ENCODE measurements around the gene SPRY2.
A peak's percentile ranks its signal among the peaks of the same experiment; 100 is the strongest.
"Not testable (repeated sequence)": the region's sequence is repeated elsewhere in the genome, so short reads cannot be mapped to it uniquely, and the experiment has no call there.

The SPRY2 gene

DNA sequence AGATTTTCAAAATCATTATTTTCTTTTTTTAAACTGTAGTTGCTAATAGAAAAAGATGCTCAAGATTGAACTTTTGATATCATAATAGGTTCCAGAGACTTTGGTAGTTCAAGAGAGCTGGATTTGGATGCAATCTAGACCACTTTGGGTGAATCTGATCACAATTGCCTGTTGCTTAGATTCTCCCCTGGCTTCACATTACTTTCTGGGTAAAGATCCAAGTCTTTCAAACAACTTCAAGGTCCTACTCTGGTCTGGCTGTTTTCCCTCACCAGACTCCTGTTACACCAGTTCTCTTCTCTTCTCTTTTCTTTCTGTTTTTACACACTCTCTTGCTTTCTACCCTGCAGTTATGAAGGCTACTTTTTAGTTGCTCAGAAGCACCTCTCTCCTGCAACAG is 7.4 kb upstream of the SPRY2 start:
- DNase-seq = no peak

DNA sequence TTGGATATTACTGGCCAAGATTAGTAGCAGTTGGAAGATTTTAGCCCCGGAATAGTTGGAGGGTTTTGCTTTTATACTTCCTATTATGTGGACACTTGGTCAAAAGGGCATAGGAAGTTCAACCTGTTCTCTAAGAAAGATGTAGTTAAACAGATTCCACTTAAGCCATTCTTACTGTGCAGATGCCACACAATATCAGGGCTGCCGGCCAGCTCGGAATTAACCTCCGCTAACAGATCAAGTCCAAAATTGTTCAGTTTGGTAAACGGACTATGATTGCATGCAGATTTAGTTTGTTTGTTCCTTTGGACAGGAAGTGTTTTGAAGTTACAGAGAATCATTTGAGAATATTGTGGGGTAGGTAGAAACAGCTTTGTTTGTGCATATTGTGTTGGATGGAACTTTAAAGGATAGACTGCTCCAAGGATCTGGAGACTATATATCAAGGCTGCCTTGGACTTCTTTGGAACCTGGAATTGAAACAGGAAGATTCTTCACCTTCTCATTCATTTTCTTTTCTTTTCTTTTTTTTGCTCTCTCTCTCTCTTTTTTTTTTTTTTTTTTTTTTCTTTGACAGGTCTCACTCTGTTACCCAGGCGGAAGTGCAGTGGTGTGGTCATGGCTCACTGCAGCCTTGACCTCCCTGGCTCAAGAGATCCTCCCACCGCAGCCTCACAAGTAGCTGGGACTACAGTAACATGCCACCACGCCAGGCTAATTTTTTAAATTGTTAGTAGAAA is 5.0 kb upstream of the SPRY2 start:
- no peak for DNase-seq

DNA sequence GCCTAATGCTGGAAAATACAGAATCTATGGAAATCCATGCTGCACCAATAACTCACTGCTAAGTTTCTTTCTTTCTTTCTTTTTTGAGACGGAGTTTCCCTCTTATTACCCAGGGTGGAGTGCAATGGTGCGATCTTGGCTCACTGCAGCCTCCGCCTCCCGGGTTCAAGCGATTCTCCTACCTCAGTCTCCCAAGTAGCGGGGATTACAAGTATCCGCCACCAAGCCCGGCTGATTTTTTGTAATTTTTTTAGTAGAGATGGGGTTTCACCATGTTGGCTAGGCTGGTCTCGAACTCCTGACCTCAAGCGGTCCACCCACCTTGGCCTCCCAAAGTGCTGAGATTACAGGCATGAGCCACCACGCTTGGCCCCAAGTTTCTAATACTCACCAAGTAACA is 3.1 kb upstream of the SPRY2 start:
- not testable (repeated sequence) for DNase-seq

- peak; percentile 88 for DNase-seq
These were observed 1.8 kb upstream of the SPRY2 start for GRCh38 chr13:80342471-80343371.

GRCh38 chr13:80341756-80342370 is 937 bp upstream of the SPRY2 start:
- peak; percentile 86 for DNase-seq

GRCh38 chr13:80340651-80341100 is 250 bp downstream of the SPRY2 start:
- DNase-seq = no peak

- DNase-seq = peak; percentile 67
These were observed 845 bp downstream of the SPRY2 start for GRCh38 chr13:80339912-80340650.

GRCh38 chr13:80339563-80339911 is 1.4 kb downstream of the SPRY2 start:
- peak; percentile 58 for DNase-seq

DNA sequence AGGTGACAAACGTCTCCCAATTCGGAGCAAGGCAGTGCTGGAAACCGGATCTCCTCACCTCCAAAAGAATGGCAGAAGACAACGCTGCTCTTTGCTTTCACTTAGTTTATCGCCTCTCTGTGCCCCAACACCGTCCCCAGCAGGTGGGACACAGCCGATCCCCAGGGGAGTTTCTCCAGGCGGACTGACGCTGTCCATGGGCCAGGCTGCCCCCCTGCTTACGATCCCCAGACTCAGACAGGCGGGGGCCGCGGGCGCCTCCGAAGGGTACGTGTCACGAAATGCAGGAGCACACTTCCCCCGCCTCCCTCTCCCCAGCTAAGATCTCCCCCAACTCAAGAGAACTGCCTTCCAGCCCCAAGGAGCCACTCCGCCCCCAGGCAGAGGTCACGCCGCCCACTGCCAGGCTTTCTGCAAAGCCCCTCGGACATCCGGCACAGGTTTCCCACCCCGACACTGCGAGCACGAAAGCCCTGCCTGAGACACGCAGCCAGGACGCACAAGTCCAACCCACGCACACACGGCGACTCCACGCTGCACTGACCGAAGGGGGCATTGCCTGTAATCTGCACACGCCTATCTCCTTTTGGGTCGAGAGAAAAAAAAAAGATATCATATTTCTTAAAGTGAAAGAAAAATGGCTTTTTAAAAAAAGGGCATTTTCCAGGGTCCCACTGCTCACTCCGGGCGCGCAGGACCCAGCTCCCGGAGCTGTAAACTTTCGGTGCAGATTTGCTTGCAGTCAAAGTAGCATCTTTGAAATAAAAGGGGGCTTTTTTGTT is 2.0 kb downstream of the SPRY2 start:
- DNase-seq = peak; percentile 87

DNA sequence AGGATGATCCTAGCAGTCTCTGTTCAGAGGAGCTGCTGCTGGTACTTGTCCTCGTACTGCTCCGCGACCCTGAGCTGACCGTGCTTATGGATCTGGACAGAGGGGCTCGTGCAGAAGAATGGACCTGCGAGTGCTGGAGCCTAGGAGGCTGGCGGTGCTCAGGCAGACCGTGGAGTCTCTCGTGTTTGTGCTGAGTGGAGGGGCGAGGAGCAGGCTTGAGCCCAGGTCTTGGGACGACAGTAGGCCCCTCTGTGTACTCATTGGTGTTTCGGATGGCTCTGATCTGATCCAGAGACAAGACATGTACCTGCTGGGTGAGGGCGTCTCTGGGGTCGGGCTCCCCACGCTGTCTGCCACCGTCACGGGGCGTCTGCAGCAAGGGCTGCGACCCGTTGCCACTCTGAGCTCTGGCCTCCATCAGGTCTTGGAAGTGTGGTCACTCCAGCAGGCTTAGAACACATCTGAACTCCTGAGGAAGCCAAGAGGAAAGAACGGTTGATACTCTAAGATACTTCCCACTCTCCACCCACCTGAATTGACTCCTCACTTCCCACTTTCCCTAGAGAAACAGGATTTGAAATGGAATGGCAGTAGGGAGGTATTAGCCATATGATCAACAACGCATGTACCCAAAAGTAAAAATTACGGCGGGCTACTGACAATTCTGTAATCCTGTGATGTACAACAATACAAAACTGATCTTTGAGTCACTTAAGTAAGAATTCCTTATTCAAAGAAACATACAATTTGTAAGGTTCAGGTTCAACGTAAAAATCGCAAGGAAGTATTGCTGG is 3.4 kb downstream of the SPRY2 start:
- DNase-seq = peak; percentile 48

DNA sequence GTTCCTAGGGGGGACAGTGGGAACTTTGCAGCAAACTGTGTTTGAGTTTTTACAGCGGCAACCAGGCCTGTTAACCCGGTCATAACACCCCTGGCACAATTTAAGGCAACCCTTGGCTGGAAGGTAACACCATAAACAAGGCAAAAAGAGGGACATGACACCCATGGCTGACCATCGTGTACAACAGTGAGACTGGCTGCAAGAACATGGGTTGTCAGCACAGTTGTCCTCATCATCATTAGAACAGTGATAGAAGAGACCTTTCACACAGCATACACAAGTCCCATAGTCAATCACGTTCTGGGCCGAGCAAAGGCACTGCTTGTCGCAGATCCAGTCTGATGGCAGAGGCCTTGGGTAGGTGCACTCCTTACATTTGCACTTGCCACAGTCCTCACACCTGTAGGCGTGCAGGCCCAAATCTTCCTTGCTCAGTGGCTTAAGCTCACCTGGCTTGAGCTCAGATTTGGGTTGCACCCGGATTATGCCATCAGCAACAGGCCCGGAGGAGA is 4.1 kb downstream of the SPRY2 start:
- peak; percentile 36 for DNase-seq

DNA sequence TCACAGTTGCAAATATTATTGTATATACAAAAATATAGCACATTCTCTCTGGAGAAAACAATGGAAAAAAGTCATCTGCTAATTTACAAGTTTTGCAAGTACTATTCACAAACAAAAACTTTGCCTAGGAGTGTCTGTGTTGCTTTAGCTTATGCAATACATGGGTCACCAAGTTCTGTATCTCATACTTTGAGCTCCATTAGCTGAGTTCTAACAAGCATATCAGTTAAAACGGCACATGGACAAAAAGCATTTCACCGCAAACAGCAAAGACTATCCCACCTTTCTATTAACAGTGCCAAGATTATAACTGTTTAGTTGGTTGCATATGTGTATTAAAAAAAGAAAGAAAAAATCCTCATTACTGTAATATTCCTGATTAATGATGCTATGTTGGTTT is 4.6 kb downstream of the SPRY2 start:
- no peak for DNase-seq

- DNase-seq = no peak
These were observed 6.2 kb downstream of the SPRY2 start for GRCh38 chr13:80334597-80335260.

DNA sequence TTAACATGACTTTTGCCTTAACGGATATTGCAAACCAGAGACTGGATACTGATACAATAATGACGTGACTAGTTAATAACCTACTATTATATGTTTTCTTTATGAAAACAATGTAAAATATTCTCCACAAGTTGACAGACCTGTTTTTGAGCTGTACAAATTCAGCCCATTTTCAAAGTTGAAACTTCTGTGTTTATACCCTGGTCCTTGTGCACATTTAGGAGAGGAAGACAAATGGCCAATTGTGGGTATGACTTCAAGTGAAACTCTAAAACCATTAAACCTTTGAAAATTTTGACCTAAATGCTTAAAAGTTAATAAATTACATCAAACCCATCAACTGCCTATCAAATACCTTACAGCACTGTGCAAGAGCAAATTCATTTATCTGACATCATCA is 8.9 kb downstream of the SPRY2 start:
- no peak for DNase-seq

DNA sequence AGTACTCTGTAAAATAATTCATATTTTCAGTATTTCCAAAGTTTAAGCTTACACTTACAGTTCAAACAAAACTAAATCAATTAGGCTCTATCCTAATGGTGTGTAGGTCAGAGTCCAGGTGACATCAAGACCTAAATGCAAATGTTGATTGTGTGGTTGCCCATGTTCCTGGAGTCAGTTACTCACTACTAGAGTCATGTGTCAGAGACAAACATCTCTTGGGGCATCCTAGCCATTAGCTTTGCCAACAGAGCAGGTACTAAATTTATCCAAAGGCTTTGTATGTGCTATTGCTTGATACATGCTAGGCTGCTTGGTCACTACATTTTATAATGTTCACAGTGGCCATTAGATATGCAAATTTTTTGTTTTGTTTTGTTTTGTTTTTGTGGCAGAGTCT is 11.7 kb downstream of the SPRY2 start:
- no peak for DNase-seq

GRCh38 chr13:80319004-80319403 is 21.9 kb downstream of the SPRY2 start:
- no peak for DNase-seq

DNA sequence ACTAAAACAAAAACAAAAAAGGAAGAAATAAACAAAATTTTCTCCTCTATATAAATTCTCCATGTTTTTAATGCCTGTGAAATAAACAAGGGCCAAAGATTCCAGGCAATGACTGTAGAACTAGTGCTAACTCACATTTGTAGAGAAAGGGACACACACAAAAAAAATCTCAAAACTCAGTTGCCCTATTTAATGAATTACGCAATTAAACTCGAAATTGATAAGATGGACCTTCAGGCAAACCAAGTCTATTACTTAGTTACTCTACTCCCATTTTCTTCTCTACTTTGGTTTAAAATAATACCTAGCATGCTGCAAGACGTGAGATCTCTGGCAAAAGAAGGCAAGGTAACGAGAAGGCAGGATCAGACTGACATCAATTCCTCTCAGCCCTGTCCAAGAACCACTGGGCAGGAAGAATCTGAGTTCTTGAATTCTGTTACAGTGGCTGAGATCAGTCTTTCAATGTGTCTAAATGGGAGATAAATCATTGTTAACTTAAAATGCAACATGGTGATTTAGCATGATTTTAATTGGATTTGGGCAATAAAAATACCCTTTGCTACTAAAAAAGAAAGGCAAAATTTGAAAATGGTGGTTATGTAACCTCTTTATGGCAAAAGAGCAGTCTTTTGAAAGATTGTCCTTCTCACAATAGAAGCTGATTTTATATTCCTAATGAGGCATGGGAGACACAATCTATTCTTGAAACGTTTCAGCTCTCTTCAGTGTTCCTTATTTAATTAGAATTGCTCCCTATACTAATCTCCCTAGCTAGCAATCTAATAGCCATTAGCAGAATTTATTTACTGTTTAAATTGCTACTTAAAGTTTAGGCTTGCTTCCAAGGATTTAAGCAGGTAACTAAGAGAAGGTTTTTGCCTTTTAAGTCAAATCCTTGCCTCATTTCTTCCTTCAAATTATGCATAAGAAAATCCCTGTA is 25.9 kb downstream of the SPRY2 start:
- no peak for DNase-seq

- no peak for DNase-seq
These were observed 27.2 kb downstream of the SPRY2 start for GRCh38 chr13:80313668-80314256.

DNA sequence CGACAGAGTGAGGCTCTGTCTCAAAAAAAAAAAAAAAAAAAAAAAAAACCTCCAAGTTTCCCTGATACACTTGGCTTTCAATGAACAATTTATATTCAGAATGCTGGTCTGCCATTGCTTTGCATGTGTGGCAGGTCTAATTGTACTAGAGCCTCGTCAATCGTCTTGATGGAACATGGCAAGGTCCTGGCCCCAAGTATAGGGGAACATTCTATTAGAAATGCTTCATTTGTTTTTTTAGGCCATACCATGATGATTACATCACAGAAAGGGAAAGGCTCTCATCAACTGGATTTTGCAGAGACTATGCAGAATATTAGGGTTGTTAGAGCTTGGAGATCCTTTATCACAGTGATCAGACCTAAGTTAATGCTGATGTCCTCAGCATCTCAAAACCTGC is 28.0 kb downstream of the SPRY2 start:
- DNase-seq = no peak
